ENCODE results near the gene SAE1.
A peak's percentile ranks its signal among the peaks of the same experiment; 100 is the strongest.

Gene SAE1

DNA sequence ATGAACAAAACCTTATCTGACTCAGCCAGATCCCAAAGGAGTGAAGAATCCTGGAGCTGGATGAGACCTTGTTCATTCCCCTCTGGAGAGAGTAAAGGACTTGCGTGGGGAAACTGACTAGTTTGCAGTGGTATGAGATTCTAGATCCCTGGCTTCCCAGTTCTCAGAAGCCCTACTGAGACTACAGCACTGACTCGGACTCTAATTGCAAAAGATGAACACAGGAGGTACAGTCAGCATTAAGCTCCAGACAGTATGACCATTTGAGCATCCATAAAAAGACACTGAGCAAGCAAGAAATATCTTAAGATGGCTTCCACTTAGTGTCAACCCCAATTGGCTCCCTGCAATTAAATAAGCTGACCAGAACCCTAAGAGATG, 23.8 kb upstream of the SAE1 start:
- DNase-seq (ENCODE audit: low read depth, low spot score), result no peak

DNA sequence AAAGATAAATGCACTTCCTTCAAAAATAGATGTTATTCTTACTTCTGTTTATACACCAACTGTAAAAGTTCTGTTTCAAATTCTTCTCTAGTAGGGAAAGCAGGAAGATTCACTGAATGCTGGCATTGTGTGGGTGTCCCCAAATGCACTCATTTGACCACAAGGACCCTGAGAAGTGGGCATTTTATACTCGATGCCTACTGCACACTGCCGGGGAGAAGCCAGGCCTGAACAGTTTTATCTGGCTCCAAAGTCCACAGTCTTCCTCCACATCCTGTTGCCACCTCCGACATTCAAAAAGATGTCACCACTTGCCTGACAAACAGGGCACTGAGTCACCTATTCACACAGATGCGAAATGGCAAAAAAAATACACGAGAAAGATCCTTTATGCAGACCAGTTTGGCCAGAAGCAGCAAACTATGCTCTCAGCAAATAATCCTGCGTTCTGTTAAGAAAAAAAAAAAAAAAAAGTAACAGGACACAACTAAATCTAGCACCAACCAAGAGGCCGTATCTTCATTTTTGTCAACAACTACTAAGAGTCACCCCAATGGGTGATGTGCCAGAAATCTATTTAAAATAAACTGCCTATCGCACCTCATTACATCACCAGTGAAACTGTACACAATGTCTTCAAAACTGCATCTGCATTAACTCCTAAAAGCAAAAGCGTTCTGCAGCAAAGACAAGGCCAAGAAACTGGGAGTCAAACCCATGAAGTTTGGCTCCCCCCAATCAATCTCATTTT, 23.3 kb upstream of the SAE1 start:
- no peak for DNase-seq (ENCODE audit: low read depth, low spot score)

DNA sequence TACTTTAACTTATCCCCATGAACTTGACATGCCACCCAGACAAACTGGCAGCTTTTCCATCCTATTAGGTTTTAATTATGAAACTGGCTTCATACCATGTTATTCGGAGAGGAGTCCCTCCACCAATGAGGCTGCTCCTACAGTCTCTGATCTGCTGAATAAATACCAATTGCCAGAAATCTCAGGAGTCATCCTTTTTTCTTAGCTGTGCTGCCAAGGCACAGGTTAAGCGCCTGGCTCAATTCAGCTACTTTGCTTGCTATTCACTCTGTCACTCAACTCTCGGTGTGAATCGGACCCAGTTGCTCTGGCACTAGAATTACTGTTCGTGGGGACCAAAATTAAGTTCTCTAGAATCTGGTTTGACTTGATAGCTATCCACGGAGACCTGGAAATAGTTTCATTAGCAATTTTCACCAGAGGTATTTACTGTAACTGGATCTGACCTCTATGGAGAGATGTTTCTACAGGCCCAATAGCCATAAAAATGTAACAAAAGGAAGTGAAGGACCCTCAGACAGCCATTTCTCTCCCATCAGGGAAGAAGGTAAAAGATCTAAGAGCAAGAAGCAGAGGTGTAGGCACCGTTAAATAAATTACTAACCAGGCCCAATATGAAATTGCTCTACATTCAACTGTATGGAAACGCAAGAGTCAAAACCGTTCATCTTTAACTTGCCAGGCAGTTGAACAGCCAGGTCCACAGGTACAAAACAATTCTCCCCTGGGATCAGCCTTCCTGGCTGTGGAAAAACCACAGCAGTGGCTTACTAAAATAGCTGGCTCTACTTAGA, 22.5 kb upstream of the SAE1 start:
- DNase-seq (ENCODE audit: low read depth, low spot score), result no peak

DNA sequence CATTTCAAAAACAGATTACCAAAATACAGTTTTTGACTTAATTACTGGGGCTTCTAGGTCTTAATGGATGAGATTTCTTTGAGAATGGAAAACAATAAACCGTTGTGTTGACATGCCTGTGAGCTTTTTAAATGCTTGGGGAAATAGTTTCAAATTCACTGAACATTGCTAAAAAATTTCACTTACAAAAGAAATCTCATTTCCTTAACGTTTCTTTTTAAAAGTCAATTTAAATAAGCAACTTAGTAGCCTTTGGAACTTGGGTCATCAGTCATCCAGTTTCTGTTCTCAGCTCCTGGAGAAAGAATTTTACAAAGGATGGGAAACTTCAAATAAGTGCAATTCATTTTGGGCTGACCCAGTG, 21.5 kb upstream of the SAE1 start:
- DNase-seq (ENCODE audit: low read depth, low spot score), result no peak

DNA sequence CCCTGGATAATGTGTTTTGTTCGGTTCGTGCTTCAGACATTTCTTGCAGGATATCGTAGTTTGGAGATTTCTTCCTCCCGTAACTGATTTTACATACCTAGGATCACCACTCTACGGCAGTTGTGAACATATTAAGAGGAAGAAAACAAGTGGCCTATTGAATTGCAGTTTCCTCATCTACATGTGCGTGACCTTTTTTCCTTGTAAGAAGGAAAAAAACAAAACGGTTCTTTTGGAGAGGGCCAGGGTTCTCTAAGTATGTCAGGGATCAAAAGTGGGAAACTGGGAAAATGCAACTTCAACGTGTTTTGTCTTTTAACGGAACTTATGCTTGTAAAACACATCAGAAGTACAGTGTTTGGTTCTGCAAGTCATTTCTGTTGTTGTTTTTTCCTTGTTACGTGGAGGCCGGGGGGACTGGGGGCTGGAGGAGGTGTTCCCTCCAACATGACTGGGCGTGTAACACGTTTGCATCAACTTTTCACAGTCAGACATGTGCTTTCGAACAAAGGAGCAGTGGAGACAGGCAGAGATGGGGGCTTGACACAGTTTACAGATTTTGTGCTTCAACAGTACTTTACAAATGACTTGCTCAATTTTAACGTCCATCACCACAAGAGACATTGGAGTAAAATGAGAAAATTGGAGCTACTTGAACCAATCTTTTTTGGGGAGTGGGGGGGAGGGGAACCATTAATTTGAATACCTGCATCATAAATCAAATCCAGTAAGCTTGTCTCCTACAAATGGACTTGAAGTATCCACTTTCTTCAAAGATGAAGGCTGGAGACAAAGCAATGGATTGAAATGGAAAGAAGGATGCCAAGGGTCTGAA, 20.9 kb upstream of the SAE1 start:
- DNase-seq (ENCODE audit: low read depth, low spot score), result no peak

DNA sequence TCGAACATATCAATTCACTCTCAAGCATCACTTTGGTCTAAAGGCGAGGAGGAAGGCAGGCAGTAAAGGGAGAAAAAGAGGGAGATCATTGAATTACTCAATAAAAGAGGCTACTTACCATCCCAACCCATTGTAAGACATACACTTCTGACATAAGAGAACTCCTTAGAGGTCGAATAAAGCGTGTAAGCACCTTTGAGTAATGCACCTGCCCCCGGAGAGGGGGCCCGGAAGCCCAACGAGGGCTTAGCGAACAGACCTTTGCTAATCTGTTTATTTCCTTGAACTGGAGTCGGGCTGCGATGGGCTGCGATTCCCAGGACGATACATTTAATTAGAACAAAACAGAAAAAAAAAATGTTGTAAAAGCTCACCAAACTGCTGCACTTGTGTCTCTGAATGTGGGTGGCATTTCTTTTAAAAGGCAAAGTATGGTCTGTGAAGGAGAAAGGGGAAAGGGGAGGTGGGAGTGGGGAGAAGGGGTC, 20.1 kb upstream of the SAE1 start:
- no peak for DNase-seq (ENCODE audit: low read depth, low spot score)

DNA sequence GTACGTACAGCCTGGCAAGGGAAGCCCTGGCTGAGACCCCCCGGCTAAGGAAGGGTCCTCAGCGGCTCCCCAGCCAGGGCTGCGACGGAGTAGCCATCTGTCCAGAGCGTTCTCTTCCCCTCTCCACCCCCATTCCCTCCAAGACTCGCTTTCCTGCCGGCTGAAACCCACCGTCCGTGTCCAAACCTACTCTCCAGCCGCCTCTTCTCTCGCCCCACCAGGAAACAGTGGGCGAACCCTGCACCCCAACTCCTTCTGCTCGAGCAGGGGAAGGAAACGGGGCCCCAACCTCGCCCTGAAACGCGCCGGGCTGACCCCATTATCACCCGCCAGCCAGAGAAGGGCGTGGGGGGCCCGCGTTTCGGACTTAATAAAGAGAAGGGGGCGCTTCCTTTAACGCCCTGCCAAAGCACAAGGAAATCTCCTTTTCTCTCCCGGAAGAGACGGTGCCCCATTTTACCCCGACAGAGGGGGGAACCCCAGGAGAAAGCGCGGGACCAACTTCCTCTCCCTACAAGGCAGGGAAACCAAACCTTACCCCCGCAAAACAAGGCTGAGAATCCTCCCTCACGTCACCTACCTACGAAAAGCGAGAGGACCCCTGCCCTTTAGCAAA, 19.5 kb upstream of the SAE1 start:
- DNase-seq (ENCODE audit: low read depth, low spot score), result no peak

DNA sequence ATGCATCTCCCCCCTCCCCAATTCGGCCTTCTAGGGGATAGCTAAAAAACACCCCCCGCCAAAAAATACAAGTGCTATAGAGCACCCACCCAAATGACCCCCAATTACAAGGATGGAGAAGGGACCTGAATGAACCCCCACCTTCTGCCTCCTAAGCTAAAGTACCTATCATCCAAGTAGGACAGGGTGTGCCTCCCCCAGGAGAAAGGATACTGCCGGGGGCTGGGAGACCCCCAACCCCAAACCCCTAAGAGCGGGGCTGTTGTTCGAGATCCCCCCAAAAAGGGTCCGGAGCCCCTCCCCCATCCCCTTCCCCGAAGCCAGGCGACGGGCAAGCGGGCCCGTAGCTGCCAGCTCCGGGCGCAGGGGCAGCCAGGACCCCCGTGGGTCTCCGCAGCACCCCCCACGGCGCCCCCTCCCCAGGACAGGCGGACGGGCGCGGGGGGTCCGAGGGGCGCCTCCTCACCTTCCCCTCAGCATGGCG, 18.9 kb upstream of the SAE1 start:
- DNase-seq (ENCODE audit: low read depth, low spot score), result no peak

DNA sequence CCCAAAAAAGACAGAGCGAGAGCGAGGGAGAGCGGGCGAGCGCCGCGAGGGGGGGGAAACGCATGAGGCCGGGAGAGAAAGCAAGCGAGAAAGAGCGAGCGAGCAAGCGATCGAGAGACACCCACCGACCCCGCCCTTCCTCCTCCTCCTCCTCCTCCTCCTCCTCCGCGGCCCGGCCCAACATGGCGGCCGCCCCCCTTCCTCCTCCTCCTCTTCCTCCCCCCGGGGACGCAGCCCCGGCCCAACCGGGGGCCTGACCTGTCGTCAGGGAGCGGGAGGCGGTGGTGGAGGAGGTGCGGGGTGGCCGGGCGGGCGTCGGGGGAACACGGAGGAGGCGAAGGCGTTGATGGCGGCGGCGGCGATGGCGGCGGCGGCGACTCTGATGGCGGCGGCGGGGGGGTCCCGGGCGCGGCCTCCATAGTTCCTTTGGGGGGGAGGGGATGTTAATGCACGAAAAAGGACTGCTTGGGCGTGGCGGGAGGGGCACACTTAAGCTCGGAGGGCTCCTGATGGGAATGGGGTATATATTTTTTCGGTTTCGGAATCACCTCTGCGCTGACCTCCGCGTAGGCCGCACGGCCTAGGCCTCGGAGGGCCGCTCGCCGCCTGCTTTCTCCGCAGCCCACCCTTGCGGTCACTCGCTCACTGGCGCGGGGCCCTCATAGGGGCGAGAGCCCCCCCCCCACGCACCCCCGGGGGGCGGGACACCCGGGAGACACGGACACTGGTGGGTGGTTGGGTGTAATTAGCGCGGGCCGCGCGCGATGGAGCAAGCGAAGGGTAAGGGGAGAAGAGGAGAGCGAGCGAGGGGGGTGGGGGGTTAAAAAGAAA, 18.3 kb upstream of the SAE1 start:
- peak; percentile 44 for DNase-seq (ENCODE audit: low read depth, low spot score)

DNA sequence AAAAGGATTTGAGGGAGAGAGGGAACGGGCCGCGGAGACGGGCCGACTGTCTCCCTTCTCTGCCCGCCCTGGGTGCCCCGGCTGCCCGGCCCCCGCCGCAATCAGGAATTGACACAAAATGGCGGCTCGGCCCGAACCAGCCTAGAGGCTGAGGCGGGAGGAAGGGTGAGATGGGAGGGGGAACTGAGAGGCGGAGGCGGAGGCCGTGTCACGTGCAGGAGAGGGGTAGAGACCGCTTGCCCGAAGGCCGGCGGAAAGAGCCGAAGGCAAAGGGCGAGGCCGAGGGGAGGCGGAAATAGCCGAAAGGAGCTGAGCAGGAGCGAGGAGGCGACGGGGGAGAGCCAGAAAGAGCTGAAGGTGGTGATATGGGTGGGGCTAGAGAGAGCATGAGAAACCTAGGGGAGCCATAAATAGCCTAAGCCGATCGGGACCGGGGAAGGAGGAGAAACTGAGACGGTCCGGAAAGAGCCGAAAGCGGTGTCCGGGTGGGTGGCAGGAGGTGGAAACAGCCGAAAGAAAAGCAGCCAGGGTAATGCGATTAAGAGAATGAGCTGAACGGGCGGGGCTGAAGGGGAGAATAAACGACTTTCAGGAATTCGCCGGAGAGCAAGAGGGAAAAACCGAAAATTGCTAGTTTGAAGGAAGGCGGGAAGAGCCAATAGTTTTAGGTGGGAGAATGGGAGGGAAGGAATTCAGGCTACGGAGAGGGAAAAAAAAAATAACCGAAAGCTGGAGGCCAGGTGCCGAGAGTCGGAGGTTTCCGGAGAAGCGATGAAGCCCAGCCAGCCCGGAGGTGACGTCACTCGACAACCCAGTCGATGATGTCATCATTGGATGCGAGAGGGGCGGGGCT, 17.4 kb upstream of the SAE1 start, which contains the start of gene ZC3H4:
Gene ZC3H4 (minus strand): TSS at position 780 of the 853 bp plus-strand sequence. CDS start 1,192 bp downstream, outside the sequence.
- DNase-seq (ENCODE audit: low read depth, low spot score), result peak; percentile 98

DNA sequence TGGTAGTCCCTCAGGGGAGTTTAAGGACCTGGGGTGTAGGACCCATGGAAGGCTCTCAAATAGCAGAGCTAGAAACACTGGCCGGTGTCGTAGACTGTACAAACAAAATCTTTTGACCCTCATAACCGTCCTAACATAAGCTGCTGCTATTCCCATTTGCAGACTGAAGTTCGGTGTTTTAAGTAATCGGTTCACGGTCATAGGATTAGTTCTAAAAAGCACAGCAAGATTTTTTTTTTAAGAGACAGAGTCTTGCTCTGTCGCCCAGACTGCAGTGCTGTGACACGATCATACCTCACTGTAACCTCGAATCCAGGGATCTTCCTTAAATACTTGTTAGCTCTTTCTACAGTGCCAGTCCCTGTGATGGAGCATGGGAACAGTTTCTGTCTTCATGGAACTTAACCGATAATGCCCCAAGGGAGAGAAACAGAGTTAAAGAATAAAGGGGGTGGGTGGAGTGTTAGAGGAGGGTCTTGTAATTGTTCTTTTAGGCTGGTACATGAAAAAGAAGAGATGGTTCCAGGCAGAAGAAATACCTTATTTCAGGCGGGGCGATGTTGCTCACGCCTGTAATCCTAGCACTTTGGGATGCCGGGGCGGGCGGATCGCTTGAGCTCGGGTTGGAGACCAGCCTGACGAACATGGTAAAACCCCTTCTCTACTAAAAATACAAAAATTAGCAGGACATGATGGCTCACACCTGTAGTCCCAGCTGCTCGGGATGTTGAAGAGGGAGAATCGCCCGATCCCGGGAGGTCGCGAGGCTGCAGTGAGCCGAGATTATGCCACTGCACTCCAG, 16.6 kb upstream of the SAE1 start:
- DNase-seq (ENCODE audit: low read depth, low spot score), result no peak

DNA sequence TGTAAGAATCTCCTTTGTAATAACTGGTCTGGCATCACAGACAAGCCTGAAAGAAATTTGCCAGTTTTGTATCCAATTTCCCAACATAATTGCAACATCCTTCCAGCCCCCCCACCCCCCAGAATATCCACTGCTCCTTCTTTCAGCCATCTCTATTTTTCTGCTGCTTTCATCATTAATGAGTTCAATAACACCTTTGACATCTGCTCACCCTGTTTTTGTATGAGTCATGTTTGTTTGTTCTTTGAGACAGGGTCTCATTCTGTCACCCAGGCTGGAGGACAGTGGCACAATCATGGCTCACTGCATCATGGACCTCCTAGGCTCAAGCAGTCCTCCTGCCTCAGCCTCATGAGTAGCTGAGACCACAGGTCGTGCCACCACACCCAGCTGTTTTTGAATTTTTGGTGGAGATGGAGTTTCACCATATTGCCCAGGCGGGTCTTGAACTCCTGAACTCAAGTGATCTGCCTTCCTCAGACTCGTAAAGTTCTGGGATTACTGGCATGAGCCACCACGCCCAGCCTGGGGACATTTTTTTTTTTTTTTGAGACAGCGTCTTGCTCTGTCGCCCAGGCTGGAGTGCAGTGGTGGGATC, 10.1 kb upstream of the SAE1 start:
- DNase-seq (ENCODE audit: low read depth, low spot score), result no peak

DNA sequence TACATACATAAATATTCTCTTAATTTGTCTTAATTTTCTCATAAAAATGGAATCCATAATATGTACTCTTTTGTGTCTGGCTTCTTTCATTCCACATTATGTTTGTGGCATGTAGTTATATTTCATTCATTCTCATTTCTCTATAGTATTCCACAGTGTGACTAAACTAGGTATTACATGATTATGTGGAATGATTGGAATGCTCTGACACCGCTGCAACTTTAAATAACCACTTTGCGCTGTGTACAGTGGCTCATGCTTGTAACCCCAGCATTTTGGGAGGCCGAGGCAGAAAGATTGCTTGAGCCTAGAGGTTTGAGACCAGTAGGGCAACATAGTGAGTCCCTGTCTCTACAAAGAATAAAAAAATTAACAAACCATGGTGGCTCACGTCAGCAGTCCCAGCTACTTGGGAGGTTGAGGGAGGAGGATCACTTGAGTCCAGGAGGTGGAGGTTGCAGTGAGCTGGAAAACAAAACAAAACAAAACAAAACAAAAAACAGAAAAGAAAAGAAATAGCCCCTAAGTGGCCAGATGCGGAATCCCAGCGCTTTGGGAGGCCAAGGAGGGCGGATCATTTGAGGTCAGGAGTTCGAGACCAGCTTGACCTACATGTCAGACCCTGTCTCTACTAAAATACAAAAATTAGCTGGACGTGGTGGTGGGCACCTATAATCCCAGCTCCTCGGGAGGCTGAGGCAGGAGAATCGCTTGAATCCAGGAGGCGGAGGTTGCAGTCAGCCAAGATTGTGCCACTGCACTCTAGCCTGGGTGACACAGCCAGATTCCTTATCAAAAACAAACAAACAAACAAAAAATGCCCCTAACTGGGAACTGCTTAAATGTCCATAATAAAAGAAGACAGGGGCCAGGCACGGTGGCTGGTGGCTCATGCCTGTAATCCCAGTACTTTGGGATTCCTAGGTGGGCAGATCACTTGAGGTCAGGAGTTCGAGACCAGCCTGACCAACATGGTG, 8.0 kb upstream of the SAE1 start:
- no peak for DNase-seq (ENCODE audit: low read depth, low spot score)

DNA sequence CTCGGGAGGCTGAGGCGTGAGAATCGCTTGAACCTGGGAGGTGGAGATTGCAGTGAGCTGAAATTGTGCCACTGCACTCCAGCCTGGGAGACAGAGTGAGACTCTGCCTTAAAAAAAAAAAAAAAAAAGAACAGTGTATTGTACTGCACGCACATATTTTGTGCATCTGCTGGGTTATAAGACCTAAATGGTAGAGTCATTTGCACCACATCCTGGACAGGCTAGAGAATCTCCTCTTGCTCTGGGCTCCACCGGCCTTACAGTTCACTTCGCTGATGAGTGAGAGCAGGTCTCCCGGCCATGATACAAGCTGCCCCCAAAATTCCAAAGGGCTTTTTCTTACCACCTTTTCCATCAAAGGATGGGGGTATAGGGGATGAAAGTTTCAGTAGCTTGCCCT, 7.2 kb upstream of the SAE1 start:
- no peak for DNase-seq (ENCODE audit: low read depth, low spot score)

DNA sequence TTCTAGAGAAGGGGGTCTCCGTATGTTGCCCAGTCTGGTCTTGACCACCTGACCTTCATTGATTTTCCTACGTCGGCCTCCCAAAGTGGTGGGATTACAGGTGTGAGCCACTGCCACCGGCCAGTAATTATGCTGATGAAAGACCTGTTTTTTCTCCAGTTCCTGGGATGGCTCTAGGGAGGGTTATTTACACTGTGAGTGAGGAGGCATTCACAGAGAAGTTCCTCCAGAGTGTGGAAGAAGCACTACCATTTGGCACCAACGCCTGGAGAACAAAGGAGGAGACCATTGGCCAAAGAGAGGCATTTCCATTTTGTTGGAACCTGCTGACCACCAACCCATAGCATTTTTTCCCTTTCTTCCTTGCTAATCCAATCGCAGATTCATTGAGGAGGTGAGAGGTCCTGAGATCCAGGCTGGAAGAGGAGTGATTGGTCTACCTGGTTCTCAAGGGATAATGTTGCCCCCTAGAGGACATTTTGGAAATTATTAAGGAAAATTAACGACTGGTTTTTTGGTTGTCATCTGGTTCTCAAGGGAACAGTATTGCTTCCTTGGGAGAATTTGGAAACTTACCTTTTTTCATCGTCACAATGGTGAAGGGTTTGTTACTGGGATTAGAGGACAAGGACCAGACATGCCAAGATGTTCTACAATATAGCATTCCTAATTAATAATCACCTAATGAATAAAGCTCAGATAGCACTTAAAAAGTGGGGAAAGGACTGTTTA, 5.5 kb upstream of the SAE1 start:
- no peak for DNase-seq (ENCODE audit: low read depth, low spot score)

DNA sequence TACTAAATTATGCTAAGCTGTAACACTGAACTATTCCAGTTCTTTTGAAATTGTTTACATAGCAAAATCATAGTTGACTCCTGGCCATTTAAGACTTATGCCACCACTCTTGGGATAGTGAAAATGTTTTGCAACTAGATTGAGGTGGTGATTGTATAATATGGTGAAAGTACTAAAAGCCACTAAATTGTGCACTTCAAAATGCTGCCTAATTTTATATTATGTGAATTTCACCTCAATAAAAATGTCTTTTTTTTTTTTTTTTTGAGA, 5.0 kb upstream of the SAE1 start:
- no peak for DNase-seq (ENCODE audit: low read depth, low spot score)

DNA sequence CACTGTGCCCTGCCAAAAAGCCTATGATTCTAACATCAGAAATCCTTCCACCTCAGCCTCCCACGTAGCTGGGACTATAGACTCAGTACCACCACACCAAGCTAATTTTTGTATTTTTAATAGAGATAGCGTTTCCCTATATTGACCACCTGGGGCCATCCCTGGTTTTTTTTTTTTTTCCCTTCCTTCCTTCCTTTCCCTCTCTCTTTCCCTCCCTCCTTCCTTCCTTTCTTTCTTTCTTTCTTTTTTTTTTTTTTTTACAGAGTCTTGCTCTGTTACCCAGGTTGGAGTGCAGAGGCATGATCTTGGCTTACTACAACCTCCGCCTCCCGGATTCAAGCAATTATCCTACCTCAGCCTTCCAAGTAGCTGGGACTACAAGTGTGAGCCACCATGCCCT, 1.1 kb upstream of the SAE1 start:
- no peak for DNase-seq (ENCODE audit: low read depth, low spot score)
